Fibroblast of pulmonary artery (primary cell): ENCODE measurements around the gene EPHA4.

Experiments
- DNase-seq: peaks from one replicate; pipeline ENCODE4 v3.0.0-alpha.2; 2010; ENCODE audit warnings: low read depth
- H3K4me3 ChIP-seq: replicated peaks from 2 replicates; pipeline ENCODE4 v1.5.1; 2011; ENCODE audit warnings: low read depth, mild to moderate bottlenecking, control low read depth, low read length, moderate library complexity
- TF ChIP-seq, protein P1 (sequence below): IDR thresholded peaks from 2 replicates; pipeline ENCODE4 v1.5.1; 2011; ENCODE audit warnings: mild to moderate bottlenecking, control low read depth, low read length, inconsistent platforms; ENCODE audit errors: missing control alignments

EPHA4 gene

GRCh38 chr2:221467610-221468009 is 104.5 kb downstream of the EPHA4 start:
- peak; percentile 54 for DNase-seq
- TF ChIP-seq, protein P1, sequence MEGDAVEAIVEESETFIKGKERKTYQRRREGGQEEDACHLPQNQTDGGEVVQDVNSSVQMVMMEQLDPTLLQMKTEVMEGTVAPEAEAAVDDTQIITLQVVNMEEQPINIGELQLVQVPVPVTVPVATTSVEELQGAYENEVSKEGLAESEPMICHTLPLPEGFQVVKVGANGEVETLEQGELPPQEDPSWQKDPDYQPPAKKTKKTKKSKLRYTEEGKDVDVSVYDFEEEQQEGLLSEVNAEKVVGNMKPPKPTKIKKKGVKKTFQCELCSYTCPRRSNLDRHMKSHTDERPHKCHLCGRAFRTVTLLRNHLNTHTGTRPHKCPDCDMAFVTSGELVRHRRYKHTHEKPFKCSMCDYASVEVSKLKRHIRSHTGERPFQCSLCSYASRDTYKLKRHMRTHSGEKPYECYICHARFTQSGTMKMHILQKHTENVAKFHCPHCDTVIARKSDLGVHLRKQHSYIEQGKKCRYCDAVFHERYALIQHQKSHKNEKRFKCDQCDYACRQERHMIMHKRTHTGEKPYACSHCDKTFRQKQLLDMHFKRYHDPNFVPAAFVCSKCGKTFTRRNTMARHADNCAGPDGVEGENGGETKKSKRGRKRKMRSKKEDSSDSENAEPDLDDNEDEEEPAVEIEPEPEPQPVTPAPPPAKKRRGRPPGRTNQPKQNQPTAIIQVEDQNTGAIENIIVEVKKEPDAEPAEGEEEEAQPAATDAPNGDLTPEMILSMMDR: no peak
- H3K4me3 ChIP-seq: no peak overlapping the region

GRCh38 chr2:221466744-221467143 is 105.4 kb downstream of the EPHA4 start:
- H3K4me3 ChIP-seq: no peak overlapping the region
- DNase-seq: no peak
- TF ChIP-seq, protein P1: no peak

- DNase-seq: no peak
- TF ChIP-seq, protein P1: no peak
These were observed 106.3 kb downstream of the EPHA4 start for GRCh38 chr2:221465776-221466175.

GRCh38 chr2:221464971-221465370 is 107.1 kb downstream of the EPHA4 start:
- DNase-seq: no peak
- TF ChIP-seq, protein P1: no peak
- no peak overlapping the region for H3K4me3 ChIP-seq

More at GRCh38 chr2:221465776-221466175, 106.3 kb downstream of the EPHA4 start:
- no peak overlapping the region for H3K4me3 ChIP-seq

DNA sequence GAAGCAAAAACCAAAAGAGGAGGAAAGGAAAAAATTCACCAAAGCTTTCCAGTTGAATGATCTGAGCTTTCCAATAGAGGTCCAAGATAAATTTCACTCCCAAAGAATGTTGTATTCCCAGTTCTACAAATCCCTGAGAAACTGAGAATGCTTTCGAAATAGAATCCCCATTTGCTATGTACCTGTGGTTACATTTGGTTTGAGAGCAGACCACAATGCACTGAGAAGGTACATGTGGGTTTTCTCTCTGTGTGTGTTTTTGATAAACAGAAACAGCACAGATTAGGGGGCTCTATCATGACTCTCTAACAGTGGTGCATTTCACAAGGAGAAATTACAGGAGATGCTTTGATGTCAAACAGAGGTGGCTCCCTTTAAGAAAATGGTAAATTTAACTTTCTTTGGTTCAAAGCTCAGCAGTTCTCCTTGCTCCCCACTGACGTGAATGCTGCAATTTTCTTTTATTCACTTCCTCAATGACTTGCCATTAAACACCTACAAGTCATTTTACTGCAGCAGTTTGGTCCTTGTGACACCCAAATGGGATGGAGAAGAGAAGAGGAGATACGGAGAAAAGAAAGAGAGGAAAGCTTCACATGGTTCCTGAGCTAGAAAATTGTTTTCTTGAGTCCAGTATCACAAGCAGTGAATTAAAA is 108.7 kb downstream of the EPHA4 start:
- DNase-seq: no peak
- H3K4me3 ChIP-seq: no peak overlapping the region
- TF ChIP-seq, protein P1: no peak

DNA sequence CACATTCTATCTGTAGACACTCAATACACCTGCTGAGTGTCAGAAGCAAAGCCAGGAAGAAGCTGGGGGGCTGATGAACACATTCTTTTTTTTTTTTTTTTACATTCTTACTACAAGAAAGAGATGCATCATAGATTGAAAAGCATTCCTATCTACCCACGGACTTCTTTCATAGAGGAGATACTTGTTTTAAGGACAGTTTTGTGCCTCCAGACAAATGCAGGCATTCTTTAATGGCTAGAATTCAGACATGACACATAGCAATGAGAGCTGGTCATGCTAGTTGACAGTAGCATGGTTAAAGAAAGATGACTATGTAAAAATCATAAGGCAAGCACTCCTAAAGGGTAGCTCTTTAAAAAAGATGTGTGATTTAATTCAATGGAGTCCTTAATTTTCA is 110.2 kb downstream of the EPHA4 start:
- TF ChIP-seq, protein P1: no peak
- H3K4me3 ChIP-seq: no peak overlapping the region
- DNase-seq: no peak

GRCh38 chr2:221460136-221460535 is 112.0 kb downstream of the EPHA4 start:
- TF ChIP-seq, protein P1: no peak
- DNase-seq: no peak
- no peak overlapping the region for H3K4me3 ChIP-seq
